Activated CD4-positive, CD25-positive, alpha-beta regulatory T cell treated with anti-CD3 and anti-CD28 coated beads, Interleukin-2, amount 50 U/mL, for 72 hours (primary cell): ENCODE measurements around the gene DTX1.
"Not testable (repeated sequence)": the region's sequence is repeated elsewhere in the genome, so short reads cannot be mapped to it uniquely, and the experiment has no call there.

Experiments
- DNase-seq: peaks from one replicate; pipeline ENCODE4 v3.0.0; 2021

DTX1 gene

GRCh38 chr12:113097716-113098440 lies 41.3 kb downstream of the DTX1 start:
- DNase-seq: no peak

DNA sequence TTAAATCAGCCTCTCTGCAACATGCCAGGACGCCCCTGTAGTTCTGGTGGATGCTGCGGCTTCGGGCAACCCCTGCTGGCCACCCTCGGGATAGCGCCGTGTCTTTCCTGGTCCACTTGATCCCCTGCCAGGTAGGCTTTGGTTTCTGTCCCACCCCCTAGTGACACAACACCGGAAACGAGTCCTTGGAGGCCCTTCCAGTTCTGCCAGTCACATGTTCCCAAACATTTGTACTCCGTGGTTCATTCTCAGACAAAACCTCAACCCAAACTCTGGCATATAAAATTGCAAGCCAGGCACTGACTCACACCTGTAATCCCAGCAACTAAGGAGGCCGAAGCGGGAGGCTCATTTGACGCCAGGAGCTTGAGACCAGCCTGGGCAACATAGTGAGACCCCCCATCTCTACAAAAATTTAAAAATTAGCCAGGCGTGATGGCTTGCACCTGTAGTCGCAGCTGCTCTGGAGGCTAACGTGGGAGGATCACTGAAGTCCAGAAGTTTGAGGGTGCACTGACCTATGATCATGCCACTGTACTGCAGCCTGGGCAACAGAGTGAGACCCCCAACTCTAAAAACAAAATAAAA lies 42.0 kb downstream of the DTX1 start:
- peak; percentile 76 for DNase-seq

DNA sequence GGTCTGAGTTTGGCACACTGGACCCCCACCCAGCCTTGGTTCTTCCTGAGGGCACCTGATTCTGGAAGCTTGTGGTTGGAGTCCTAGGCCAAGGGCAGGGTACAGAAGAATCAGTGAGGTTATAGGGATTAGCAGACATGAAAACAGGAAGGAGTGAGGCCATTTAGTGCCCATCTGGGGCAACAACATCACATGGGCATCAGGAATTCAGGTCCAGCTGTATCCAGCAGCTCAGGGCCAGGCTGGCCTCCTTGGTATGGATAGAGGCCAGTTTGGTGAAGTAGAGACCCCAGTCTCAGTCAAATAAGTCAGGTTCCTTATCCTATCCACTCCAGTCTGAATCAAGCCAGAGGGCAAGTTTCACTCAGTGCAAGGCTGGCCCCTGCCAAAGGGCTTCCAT lies 42.8 kb downstream of the DTX1 start:
- no peak for DNase-seq

DNA sequence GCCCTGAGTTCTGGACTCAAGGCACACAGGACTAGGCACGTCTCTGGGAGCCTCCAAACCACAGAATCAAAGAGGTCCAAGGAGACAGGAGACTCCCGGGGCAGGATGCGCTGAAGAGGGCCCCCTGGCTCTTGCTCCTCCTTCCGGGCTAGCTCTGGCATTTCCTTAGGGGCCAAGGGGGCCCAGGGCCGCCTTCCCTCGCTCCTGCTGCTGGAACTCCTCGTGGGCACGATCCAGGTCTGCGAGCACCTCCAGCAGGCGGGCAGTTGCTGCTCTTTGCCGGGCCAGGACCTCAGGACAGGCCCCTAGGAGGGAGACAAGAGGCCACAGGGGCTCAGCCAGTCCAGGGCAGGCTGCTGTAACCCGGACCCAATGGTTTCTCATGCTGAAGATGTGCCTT lies 43.2 kb downstream of the DTX1 start:
- no peak for DNase-seq

GRCh38 chr12:113101751-113102150 lies 45.2 kb downstream of the DTX1 start:
- no peak for DNase-seq

DNA sequence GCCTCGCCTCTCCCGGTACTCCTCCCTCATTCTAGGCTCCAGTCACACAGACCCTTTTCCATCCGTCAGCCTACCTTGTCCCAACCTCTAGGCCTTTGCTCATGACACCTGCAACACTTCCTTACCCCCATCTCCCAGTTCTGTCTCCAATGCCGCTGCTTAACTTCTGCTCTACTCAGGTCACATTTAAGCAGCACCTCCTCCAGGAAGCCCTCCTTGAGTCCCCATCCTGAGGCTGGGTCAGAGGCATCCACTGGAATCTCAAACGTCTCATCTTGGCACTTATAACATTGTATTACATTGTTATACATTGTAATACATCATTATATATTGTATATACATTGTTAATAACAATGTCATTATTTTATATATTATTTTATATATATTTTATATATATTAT lies 46.3 kb downstream of the DTX1 start:
- no peak for DNase-seq

- peak; percentile 66 for DNase-seq
Measured at GRCh38 chr12:113103756-113104450, 47.4 kb downstream of the DTX1 start.

DNA sequence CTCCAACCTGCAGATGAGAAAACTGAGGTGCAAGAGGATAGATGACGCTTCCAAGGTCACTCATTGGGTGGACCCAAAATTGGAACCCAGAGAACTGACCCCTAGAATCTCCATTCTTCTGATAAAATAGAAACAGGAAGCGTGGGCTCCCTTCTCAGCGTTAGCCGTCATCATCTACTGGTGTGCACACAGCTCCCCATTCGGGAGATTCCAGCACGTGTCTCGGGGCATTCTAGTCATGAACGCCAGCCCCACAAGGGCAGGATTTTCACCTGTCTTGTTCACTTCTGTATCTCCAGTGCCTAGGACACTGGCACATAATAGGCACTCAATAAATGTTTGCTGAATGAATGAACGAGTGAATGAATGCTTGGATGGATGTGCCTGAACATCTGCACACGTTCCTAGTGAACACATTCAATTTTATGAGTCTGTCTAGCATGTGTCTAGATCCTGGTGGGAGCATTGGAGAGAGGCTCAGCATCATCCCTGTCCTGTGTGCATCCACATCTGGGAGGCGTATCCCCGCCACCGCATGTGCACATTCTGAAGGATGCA lies 48.5 kb downstream of the DTX1 start:
- no peak for DNase-seq

DNA sequence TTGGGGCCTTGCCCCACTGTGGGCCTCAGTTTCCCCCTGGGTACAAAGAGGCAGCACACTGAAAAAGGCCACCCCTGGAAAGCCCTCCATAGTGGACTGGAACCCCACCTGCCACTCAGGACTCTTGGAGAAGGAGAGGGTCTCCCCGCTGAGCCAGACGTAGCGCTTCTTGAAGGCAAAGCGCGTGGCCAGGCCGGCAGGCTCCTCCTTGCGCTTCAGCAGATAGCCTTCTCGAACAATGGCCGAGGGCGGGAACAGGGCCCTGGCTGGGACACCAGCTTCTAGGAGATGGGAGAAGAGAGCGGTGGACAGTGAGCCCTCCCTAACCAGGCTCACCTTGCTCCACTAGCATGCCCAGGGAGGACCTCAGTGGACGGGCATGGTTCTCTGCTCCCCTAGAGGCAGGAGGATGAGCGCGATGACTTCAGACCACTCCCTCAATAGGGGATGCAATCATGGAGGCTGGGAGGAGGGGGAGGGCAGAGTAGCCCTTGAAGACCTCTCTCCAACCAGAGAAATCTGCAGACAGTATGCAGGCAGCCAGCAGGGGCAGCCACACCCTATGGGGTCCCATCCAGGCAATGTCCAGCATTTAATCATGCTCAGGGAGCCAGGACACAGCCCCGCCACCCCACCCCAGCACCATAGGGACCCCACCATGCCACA lies 49.2 kb downstream of the DTX1 start:
- no peak for DNase-seq

GRCh38 chr12:113106361-113106760 lies 49.8 kb downstream of the DTX1 start:
- DNase-seq: no peak

DNA sequence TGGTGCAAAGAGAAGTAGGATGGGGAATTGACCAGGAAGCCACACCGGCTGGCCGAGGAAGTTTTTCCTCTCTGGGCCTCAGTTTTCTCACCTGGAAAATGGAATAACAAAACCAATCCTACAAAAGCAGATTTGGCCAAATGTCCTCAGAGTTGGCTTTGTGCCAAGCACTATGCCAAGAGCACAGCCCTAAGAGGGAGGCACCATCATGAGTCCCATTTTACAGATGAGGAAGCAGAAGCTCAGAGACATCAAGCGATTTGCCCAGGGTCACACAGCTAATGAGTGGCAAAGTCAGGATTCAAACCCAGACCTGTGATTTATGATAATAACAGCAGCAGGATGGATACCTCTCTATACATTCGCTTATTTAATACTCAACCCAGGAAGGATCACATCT lies 51.8 kb downstream of the DTX1 start:
- DNase-seq: no peak

DNA sequence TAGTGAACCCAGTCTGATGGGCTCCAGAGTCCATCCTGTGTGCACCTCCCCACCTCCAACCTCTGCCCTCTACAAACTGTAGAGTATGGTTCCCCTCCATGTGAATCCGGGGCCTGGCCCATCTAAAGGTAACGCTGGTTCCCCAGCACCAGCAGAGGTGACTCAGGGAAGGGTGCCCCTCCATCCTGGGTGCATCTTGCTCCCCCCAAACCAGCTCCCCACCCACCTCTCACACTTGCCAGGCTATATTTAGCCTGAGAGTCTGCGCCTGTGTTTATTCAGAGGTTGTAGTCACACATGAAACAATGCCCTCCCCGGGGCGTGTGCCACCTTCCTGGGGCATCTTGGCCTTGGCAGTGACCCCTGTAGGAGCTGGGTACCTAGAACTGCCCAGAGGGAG lies 52.8 kb downstream of the DTX1 start:
- DNase-seq: no peak

- no peak for DNase-seq
Measured at GRCh38 chr12:113109872-113110599, 53.5 kb downstream of the DTX1 start.

- no peak for DNase-seq
Measured at GRCh38 chr12:113111247-113111646, 54.7 kb downstream of the DTX1 start.

DNA sequence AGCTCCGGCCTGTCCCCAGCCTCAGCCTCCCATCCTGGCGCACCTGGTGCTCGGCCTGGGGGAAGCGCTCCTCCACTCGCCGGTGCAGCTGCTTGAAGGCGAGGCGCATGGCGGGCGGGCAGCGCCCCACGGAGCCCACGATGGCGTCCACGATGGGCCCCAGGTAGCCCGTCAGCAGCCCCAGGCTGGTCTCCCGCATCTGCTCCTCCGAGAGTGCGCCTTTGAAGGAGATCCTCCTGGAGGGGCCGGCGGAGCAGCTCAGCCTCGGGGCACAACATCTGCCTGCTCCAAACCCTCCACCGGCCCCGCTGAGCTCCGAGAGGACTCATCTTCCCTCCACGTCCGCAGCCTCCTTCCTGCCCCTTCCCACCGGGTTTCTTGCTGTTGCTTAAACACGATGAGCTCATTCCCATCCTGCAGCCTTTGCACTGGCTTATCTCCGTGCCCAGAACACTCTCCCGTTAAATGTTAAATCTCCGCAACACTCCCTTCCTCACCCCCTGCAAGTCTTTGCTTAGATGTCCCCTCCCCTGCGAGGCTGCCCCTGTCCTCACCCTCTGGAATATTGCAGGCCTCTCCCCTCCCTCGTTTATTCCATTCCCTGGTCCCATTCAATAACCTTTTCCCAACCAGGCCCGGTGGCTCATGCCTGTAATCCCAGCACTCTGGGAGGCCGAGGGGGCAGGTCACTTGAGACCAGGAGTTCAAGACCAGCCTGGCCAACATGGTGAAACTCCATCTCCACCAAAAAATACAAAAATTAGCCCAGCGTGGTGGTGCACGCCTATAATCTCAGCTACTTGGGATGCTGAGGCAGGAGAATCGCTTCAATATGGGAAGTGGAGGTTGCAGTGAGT lies 55.7 kb downstream of the DTX1 start:
- no peak for DNase-seq

DNA sequence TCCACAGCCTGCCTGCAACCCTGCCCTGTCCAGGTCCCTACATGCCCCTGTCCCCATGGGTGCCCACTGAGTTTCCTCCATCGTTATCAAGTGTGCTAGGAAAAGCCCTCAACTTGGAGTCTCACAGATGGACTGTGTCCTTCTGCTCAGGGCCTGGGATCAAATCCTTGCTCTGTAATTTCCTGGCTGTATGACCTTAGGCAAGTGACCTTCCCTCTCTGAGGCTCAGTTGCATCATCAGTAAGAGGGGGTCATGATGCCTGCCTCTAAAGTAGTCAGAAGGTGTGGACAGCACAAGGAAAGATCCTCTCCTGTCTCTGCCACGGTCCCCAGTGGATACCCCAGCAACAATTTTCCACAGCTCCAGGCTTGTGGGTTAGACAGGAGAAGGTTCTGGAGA lies 56.9 kb downstream of the DTX1 start:
- DNase-seq: no peak

- no peak for DNase-seq
Measured at GRCh38 chr12:113114447-113115178, 58.1 kb downstream of the DTX1 start.

GRCh38 chr12:113115455-113116126 lies 59.1 kb downstream of the DTX1 start:
- no peak for DNase-seq

- no peak for DNase-seq
Measured at GRCh38 chr12:113116875-113117274, 60.3 kb downstream of the DTX1 start.

GRCh38 chr12:113117684-113118083 lies 61.2 kb downstream of the DTX1 start:
- not testable (repeated sequence) for DNase-seq
